HepG2 (cell line): ENCODE measurements around the gene RIPK3. TPM values are rescaled to one million over a fixed set of nuclear protein-coding genes. Genes with fewer than 3 reads are reported as not detected.

Source experiments
- HES4 ChIP-seq: sonication (generic); formaldehyde crosslinking; IDR thresholded peaks from 2 replicates; pipeline ENCODE4 v1.9.0; 2021; ENCODE audit warnings: mild to moderate bottlenecking, missing genetic modification reagents, borderline replicate concordance
- NFKBIZ ChIP-seq: IDR thresholded peaks from 2 replicates; pipeline ENCODE4 v1.6.1; 2018; ENCODE audit warnings: missing genetic modification reagents, missing compliant biosample characterization
- NRL ChIP-seq: sonication (generic); formaldehyde crosslinking; IDR thresholded peaks from 2 replicates; pipeline ENCODE4 v1.5.0; 2020; ENCODE audit warnings: missing genetic modification reagents, mild to moderate bottlenecking, moderate library complexity, borderline replicate concordance
- TEAD3 ChIP-seq: optimal IDR thresholded peaks from 2 replicates; pipeline ENCODE3; 2016; ENCODE audit warnings: borderline replicate concordance
- polyA plus RNA-seq, 8 experiments: library from polyadenylated mRNA; depleted of rRNA in 3 of 8; stranded (reverse) in 7 of 8; unstranded in 1 of 8; fragments of >200 nt; fragmentation: Illumina TruSeq in 4 of 8; extraction: Trizol in 4 of 8; gene quantifications; 2 replicates each; pipeline versions ENCODE4 v1.2.1 to v1.2.3, GENCODE V29; 2011 to 2016; ENCODE audit warnings: low read depth in 4 of 8, missing spikeins in 1 of 8, mixed read lengths in 1 of 8; ENCODE audit not compliant: insufficient read depth in 1 of 8
- total RNA-seq, 5 experiments: library from RNA; depleted of rRNA; stranded (reverse); fragments of >200 nt; fragmentation: Illumina TruSeq; extraction: Trizol; gene quantifications; 2 replicates each; pipeline ENCODE4 v1.2.3, GENCODE V29; 2016; ENCODE audit warnings: low read depth in 1 of 5
- TF ChIP-seq, protein P1 (sequence below): sonication (generic); formaldehyde crosslinking; IDR thresholded peaks from 2 replicates; pipeline ENCODE4 v1.8.1; 2023; ENCODE audit warnings: missing genetic modification reagents, inconsistent platforms, borderline replicate concordance
- TF ChIP-seq, protein P2 (sequence below): IDR thresholded peaks from 2 replicates; pipeline ENCODE4 v1.4.0; 2020; ENCODE audit warnings: mild to moderate bottlenecking, missing genetic modification reagents
- TF ChIP-seq, protein P3 (sequence below): sonication (generic); formaldehyde crosslinking; IDR thresholded peaks from 2 replicates; pipeline ENCODE4 v1.8.1; 2023; ENCODE audit warnings: missing genetic modification reagents, mild to moderate bottlenecking, borderline replicate concordance

RIPK3 gene
- total and polyA plus RNA-seq, 2 of the 13 experiments (the other 11 are each of a cell fraction or from before 2014, with no cell fraction given) = not detected

DNA sequence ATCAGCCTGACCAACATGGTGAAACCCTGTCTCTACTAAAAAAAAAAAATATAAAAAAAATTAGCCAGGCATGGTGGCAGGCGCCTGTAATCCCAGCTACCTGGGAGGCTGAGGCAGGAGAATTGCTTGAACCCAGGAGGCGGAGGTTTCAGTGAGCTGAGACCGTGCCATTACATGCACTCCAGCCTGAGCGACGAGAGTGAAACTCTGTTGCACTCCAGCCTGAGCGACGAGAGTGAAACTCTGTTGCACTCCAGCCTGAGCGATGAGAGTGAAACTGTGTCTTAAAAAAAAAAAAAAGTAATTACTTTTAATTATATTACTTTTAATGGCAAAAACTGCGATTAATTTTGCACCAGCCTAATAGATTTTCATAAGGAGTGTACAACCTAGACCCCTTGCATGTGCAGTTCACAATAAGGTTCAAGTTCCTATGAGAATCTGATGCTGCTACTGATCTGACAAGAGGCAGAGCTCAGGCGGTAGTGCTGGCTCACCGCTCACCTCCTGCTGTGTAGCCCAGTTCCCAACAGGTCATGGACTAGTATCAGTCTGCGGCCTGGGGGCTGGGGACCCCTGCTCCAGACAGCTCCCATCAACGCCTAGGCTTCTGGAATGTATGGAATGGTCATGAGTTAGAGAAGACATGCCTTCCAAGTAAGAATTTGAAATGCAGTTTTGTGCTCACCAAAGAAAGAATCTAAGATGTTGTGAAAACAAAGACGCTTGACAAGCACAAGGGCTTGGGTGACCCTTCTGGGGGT lies 18.4 kb downstream of the RIPK3 start (continued):
- TF ChIP-seq, protein P1, sequence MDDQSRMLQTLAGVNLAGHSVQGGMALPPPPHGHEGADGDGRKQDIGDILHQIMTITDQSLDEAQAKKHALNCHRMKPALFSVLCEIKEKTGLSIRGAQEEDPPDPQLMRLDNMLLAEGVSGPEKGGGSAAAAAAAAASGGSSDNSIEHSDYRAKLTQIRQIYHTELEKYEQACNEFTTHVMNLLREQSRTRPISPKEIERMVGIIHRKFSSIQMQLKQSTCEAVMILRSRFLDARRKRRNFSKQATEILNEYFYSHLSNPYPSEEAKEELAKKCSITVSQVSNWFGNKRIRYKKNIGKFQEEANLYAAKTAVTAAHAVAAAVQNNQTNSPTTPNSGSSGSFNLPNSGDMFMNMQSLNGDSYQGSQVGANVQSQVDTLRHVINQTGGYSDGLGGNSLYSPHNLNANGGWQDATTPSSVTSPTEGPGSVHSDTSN = no peak
- TF ChIP-seq NRL (CRISPR knock-in tag) (0 out of 2 replicates have a peak, but pooled peaks have one; percentile 41), HES4 (CRISPR knock-in tag) (peak; percentile 38; the same call in 1 of the 2 replicates), NFKBIZ (CRISPR knock-in tag) (no peak), TEAD3 (peak; percentile 28)
- TF ChIP-seq, protein P2, sequence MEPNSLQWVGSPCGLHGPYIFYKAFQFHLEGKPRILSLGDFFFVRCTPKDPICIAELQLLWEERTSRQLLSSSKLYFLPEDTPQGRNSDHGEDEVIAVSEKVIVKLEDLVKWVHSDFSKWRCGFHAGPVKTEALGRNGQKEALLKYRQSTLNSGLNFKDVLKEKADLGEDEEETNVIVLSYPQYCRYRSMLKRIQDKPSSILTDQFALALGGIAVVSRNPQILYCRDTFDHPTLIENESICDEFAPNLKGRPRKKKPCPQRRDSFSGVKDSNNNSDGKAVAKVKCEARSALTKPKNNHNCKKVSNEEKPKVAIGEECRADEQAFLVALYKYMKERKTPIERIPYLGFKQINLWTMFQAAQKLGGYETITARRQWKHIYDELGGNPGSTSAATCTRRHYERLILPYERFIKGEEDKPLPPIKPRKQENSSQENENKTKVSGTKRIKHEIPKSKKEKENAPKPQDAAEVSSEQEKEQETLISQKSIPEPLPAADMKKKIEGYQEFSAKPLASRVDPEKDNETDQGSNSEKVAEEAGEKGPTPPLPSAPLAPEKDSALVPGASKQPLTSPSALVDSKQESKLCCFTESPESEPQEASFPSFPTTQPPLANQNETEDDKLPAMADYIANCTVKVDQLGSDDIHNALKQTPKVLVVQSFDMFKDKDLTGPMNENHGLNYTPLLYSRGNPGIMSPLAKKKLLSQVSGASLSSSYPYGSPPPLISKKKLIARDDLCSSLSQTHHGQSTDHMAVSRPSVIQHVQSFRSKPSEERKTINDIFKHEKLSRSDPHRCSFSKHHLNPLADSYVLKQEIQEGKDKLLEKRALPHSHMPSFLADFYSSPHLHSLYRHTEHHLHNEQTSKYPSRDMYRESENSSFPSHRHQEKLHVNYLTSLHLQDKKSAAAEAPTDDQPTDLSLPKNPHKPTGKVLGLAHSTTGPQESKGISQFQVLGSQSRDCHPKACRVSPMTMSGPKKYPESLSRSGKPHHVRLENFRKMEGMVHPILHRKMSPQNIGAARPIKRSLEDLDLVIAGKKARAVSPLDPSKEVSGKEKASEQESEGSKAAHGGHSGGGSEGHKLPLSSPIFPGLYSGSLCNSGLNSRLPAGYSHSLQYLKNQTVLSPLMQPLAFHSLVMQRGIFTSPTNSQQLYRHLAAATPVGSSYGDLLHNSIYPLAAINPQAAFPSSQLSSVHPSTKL (CRISPR knock-in tag) = no peak
- TF ChIP-seq, protein P3, sequence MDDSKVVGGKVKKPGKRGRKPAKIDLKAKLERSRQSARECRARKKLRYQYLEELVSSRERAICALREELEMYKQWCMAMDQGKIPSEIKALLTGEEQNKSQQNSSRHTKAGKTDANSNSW (CRISPR knock-in tag) = no peak
